K562 (cell line): ENCODE data around the gene ASB13. TPM values are rescaled to one million over a fixed set of nuclear protein-coding genes. Genes with fewer than 3 reads are reported as not detected.

Experiments used
- ATAC-seq: fragments of 200-7000 bp; cut with Tn5 transposase; 3 replicates; pipeline ENCODE4 v1.9.1; 2020; ENCODE audit warnings: moderate library complexity
- BruUV-seq: library from RNA; stranded (reverse); fragments of 400-500 nt; replicated peaks from 2 replicates; lab custom pipeline; 2021; lab: Mats Ljungman, UMichigan
- CTCF ChIA-PET: fragments of 300-600 bp; formaldehyde crosslinking; extraction: SDS; loops from one replicate; lab custom pipeline; 2021; ENCODE audit warnings: low intra/inter-chr PET ratio; lab: Yijun Ruan, JAX
- POLR2A ChIA-PET: fragments of 300-600, 350-650 bp; sonication (Branson Sonifier 250); formaldehyde crosslinking; extraction: SDS; loops from one replicate; lab custom pipeline; 2021; ENCODE audit warnings: antibody characterized with exemption, inconsistent platforms; lab: Yijun Ruan, JAX
- DNase-seq, 4 experiments: peaks; one replicate each; pipeline versions ENCODE4 v3.0.0 to v3.0.0-alpha.2; 2011 to 2018; ENCODE audit warnings: low spot score in 3 of 4, mixed read lengths in 3 of 4; ENCODE audit errors: extremely low read depth in 1 of 4
- FAIRE-seq: peaks from 2 replicates; lab custom pipeline; 2011; peaks lifted over from hg19 to GRCh38; lab: Jason Lieb, UNC
- H2AFZ ChIP-seq: 2 replicates; pipeline ENCODE4 v1.6.0; 2011; ENCODE audit warnings: low read depth, low read length, control low read depth, inconsistent platforms
- H3K27ac ChIP-seq: fragments of 200-600 bp; 3 replicates; pipeline ENCODE4 v1.8.0; 2011; ENCODE audit warnings: low read depth, mild to moderate bottlenecking, control low read depth, inconsistent platforms, low read length, moderate library complexity, mixed read lengths; ENCODE audit errors: extremely low read depth
- H3K27me3 ChIP-seq, 2 experiments: fragments of 300-600 bp in 1 of 2; 2 replicates in 1 of 2; 3 replicates in 1 of 2; pipeline versions ENCODE4 v1.6.0 to v1.8.0; 2011; ENCODE audit warnings: inconsistent platforms in 2 of 2, low read length in 2 of 2, mild to moderate bottlenecking in 1 of 2, mixed read lengths in 1 of 2, moderate library complexity in 1 of 2; ENCODE audit not compliant: control insufficient read depth in 2 of 2, insufficient read depth in 2 of 2
- H3K36me3 ChIP-seq: fragments of 300-600 bp; 3 replicates; pipeline ENCODE4 v1.8.0; 2011; ENCODE audit warnings: mild to moderate bottlenecking, low read length, inconsistent platforms; ENCODE audit not compliant: control insufficient read depth, insufficient read depth
- H3K4me1 ChIP-seq, 2 experiments: fragments of 200-600 bp in 1 of 2; replicated peaks in 1 of 2; 2 replicates in 1 of 2; 3 replicates in 1 of 2; pipeline versions ENCODE4 v1.5.1 to v1.8.0; 2011; ENCODE audit warnings: inconsistent platforms in 2 of 2, low read length in 2 of 2, mild to moderate bottlenecking in 1 of 2, mixed read lengths in 1 of 2, moderate library complexity in 1 of 2; ENCODE audit not compliant: control insufficient read depth in 2 of 2, insufficient read depth in 2 of 2
- H3K4me2 ChIP-seq: 2 replicates; pipeline ENCODE4 v1.6.1; 2011; ENCODE audit warnings: low read length, control low read depth, inconsistent platforms, mixed read lengths; ENCODE audit not compliant: insufficient read depth
- H3K4me3 ChIP-seq: fragments of 200-600 bp; sonication (generic), shearing (Covaris generic); 2 replicates; pipeline ENCODE4 v1.5.1; 2016; ENCODE audit warnings: control low read depth, inconsistent platforms
- H3K79me2 ChIP-seq: fragments of 200-600 bp; 3 replicates; pipeline ENCODE4 v1.8.0; 2011; ENCODE audit warnings: low read length, inconsistent platforms; ENCODE audit not compliant: control insufficient read depth, insufficient read depth
- H3K9ac ChIP-seq, 2 experiments: 2 replicates each; pipeline versions ENCODE4 v1.6.0 to v1.6.1; 2011; ENCODE audit warnings: low read depth in 2 of 2, low read length in 2 of 2, control low read depth in 1 of 2, inconsistent platforms in 1 of 2, mild to moderate bottlenecking in 1 of 2, mixed read lengths in 1 of 2; ENCODE audit not compliant: insufficient read depth in 1 of 2
- H3K9me1 ChIP-seq: one replicate; pipeline ENCODE4 v1.6.0; 2011; ENCODE audit warnings: inconsistent platforms, mild to moderate bottlenecking, low read length, moderate library complexity; ENCODE audit not compliant: control insufficient read depth, insufficient read depth
- H3K9me3 ChIP-seq: replicated peaks from 2 replicates; pipeline ENCODE4 v1.5.1; 2011; ENCODE audit warnings: low read depth, low read length, inconsistent platforms; ENCODE audit not compliant: control insufficient read depth, insufficient read depth
- H4K20me1 ChIP-seq: replicated peaks from 2 replicates; pipeline ENCODE4 v1.6.1; 2011; ENCODE audit warnings: low read length, inconsistent platforms, mixed read lengths; ENCODE audit not compliant: control insufficient read depth, insufficient read depth
- DDX20 ChIP-seq: fragments of 450-650 bp; IDR thresholded peaks from 2 replicates; pipeline ENCODE4 v1.6.1; 2016; ENCODE audit warnings: missing genetic modification characterization, low read depth, mild to moderate bottlenecking, missing compliant biosample characterization, moderate library complexity
- IRF1 ChIP-seq: sonication (generic); formaldehyde crosslinking; IDR thresholded peaks from 2 replicates; pipeline ENCODE4 v1.8.0; 2022; ENCODE audit warnings: missing genetic modification reagents, mild to moderate bottlenecking, borderline replicate concordance
- KDM1A ChIP-seq, 2 experiments: fragments of 450-650 bp; IDR thresholded peaks; 2 replicates each; pipeline ENCODE4 v1.6.1; 2016; ENCODE audit warnings: mild to moderate bottlenecking in 2 of 2
- RBBP5 ChIP-seq: fragments of 200-600 bp; sonication (generic); IDR thresholded peaks from 2 replicates; pipeline ENCODE4 v1.6.1; 2012; ENCODE audit warnings: borderline replicate concordance, mild to moderate bottlenecking, low read length, control low read depth, inconsistent platforms; ENCODE audit not compliant: insufficient read depth, poor library complexity, severe bottlenecking
- RNF219 ChIP-seq: fragments of 250-450 bp; sonication (Bioruptor Pico); IDR thresholded peaks from 2 replicates; pipeline ENCODE4 v1.5.0; 2022; ENCODE audit warnings: mild to moderate bottlenecking
- SAFB2 ChIP-seq: fragments of 200-400 bp; formaldehyde crosslinking; IDR thresholded peaks from 2 replicates; pipeline ENCODE4 v1.6.1; 2018; ENCODE audit warnings: borderline replicate concordance, low read length, low read depth, moderate library complexity; ENCODE audit not compliant: severe bottlenecking
- TEAD4 ChIP-seq, 2 experiments: sonication (generic) in 1 of 2; formaldehyde crosslinking in 1 of 2; IDR thresholded peaks; 2 replicates each; pipeline versions ENCODE4 v1.6.1 to v1.8.0; 2012 to 2022; ENCODE audit warnings: borderline replicate concordance in 1 of 2, inconsistent platforms in 1 of 2, low read length in 1 of 2, mild to moderate bottlenecking in 1 of 2, missing genetic modification reagents in 1 of 2
- TFAP4 ChIP-seq: sonication (generic); formaldehyde crosslinking; IDR thresholded peaks from 2 replicates; pipeline ENCODE4 v1.8.0; 2022; ENCODE audit warnings: missing genetic modification reagents, mild to moderate bottlenecking, moderate library complexity, borderline replicate concordance
- WGBS: fragments of 100-300 bp; shearing (Covaris generic); methylation state at CpG from one replicate; pipeline ENCODE4 v1.1.6; 2016; ENCODE audit warnings: low coverage, mixed read lengths; ENCODE audit not compliant: insufficient coverage; ENCODE audit errors: missing lambda C conversion rate; 5-methylcytosine and 5-hydroxymethylcytosine counted together
- in situ Hi-C: fragments of 300-500 bp; cut with MboI; formaldehyde crosslinking; loops from 4 replicates; pipeline ENCODE4 v1.15.0; 2018; ENCODE audit warnings: inconsistent platforms, mixed read lengths
- intact Hi-C: fragments of 100-400 bp; cut with micrococcal nuclease; formaldehyde crosslinking; loops from 2 replicates; pipeline ENCODE4 v1.14.2; 2022
- polyA plus RNA-seq, 8 experiments: library from polyadenylated mRNA; depleted of rRNA in 4 of 8; stranded (reverse) in 5 of 8; unstranded in 3 of 8; fragments of >200 nt; fragmentation: Nextera tagmentation in 2 of 8; fragmentation: Illumina TruSeq in 1 of 8; extraction: Ambion mirVana in 2 of 8; extraction: Trizol in 1 of 8; gene quantifications; 2 replicates each; pipeline versions ENCODE4 v1.2.1 to v1.2.3, GENCODE V29; 2011 to 2014; ENCODE audit warnings: inconsistent platforms in 1 of 8, missing spikeins in 1 of 8
- total RNA-seq, 7 experiments: library from RNA; depleted of rRNA in 6 of 7; stranded (reverse); fragments of >200 nt in 6 of 7; fragmentation: Illumina TruSeq in 2 of 7; extraction: Trizol in 2 of 7; gene quantifications; 2 replicates each; pipeline versions ENCODE4 v1.2.1 to v1.2.3, GENCODE V29; 2011 to 2021; ENCODE audit warnings: low replicate concordance in 1 of 7
- TF ChIP-seq, protein P1 (sequence below): fragments of 450-650 bp; IDR thresholded peaks from 2 replicates; pipeline ENCODE4 v1.6.1; 2016
- TF ChIP-seq, protein P2 (sequence below): fragments of 450-650 bp; IDR thresholded peaks from 2 replicates; pipeline ENCODE4 v1.7.0; 2016; ENCODE audit warnings: borderline replicate concordance

The ASB13 gene
- total and polyA plus RNA-seq, 9 of the 15 experiments (the other 6 are each of a cell fraction or from before 2014, with no cell fraction given) = 5.2 to 28.8 (median 16.9) TPM

- no peak for TF ChIP-seq IRF1 (CRISPR knock-in tag)
Observed at GRCh38 chr10:5603848-5604170, 62.6 kb downstream of the ASB13 start (continued).

DNA sequence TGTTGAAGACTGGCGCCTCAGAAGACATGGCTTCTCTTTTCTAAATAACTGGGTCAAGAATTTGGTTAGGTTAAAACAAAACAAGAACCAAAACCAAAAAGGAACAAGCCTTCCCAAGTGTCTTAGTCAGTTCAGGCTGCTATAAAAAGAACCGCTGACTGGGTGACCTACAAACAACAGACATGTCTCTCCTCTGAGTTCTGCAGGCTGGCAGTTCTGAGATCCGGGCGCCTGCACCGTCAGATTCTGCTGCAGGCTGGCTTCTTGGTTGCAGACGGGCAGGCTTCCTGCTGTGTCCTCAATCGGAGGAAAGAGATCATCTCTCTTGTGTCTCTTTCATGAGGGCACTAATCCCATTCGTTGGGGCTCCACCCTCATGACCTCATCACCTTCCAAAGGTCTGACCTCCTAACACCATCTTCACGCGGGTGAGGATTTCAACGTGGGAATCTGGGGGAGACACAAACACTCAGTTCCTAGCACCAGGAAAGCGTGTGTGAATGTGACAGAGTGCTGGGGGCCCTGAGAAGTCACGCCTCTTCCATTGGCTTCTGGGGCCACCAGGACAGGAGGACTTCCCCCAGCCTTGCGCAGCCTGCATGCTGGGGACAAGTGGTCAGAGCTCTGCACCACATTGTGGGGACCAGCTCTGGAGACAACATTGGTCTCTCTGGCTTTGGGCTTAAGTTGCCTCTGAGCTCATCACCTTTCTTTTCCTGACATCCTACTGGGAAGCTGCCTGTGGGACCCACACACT lies 63.1 kb downstream of the ASB13 start:
- WGBS = 46% methylated on average over 12 of the region's 14 CpGs
- intact Hi-C loops (no loop called here), in situ Hi-C loops (no loop called here)
- no peaks in the 10 kb centered on the region for H3K4me1 ChIP-seq
- H3K4me3 ChIP-seq = no peak overlapping the region
- H3K27me3 ChIP-seq = 0 out of 5 replicates have a peak, but pooled peaks cover 0 to 2% of the 10 kb centered on the region in 2 experiments
- H3K9me3 ChIP-seq = no peaks in the 10 kb centered on the region
- H3K36me3 ChIP-seq = no peaks in the 10 kb centered on the region
- no peak overlapping the region for H3K4me2 ChIP-seq
- DNase-seq (no peak), ATAC-seq (peak; percentile 24; the same call in 1 of the 3 replicates), FAIRE-seq (no peak)
- H2AFZ ChIP-seq = peak overlapping the region; percentile 48; the same call in 1 of the 2 replicates
- POLR2A ChIA-PET = no interaction called here
- no peak overlapping the region for H3K9ac ChIP-seq
- no peaks in the 10 kb centered on the region for H4K20me1 ChIP-seq
- H3K9me1 ChIP-seq = no peaks in the 10 kb centered on the region
- H3K27ac ChIP-seq = no peak overlapping the region
- no TSS peak for BruUV-seq
- no peaks in the 10 kb centered on the region for H3K79me2 ChIP-seq
- CTCF ChIA-PET = no interaction called here
- no peak for TF ChIP-seq RBBP5
- no peak for TF ChIP-seq RNF219 (CRISPR knock-in tag)
- TF ChIP-seq DDX20 (tag) = no peak
- TF ChIP-seq, protein P1, sequence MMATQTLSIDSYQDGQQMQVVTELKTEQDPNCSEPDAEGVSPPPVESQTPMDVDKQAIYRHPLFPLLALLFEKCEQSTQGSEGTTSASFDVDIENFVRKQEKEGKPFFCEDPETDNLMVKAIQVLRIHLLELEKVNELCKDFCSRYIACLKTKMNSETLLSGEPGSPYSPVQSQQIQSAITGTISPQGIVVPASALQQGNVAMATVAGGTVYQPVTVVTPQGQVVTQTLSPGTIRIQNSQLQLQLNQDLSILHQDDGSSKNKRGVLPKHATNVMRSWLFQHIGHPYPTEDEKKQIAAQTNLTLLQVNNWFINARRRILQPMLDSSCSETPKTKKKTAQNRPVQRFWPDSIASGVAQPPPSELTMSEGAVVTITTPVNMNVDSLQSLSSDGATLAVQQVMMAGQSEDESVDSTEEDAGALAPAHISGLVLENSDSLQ = no peak
- TF ChIP-seq TEAD4 (IDR thresholded peaks at IDR 0.05; ENCODE audit: low read length) = no peak
- no peak for TF ChIP-seq TEAD4 (CRISPR knock-in tag; IDR thresholded peaks at IDR 0.05; ENCODE audit: borderline replicate concordance)
- TF ChIP-seq SAFB2 = no peak
- TF ChIP-seq, protein P2, sequence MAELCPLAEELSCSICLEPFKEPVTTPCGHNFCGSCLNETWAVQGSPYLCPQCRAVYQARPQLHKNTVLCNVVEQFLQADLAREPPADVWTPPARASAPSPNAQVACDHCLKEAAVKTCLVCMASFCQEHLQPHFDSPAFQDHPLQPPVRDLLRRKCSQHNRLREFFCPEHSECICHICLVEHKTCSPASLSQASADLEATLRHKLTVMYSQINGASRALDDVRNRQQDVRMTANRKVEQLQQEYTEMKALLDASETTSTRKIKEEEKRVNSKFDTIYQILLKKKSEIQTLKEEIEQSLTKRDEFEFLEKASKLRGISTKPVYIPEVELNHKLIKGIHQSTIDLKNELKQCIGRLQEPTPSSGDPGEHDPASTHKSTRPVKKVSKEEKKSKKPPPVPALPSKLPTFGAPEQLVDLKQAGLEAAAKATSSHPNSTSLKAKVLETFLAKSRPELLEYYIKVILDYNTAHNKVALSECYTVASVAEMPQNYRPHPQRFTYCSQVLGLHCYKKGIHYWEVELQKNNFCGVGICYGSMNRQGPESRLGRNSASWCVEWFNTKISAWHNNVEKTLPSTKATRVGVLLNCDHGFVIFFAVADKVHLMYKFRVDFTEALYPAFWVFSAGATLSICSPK = no peak
- TF ChIP-seq TFAP4 (CRISPR knock-in tag) = no peak
- TF ChIP-seq KDM1A (IDR thresholded peaks at IDR 0.05) = no peak
